ENCODE data around the gene ZNF319. TPM values are rescaled to one million over a fixed set of nuclear protein-coding genes. Genes with fewer than 3 reads are reported as not detected.

Gene ZNF319
- total and polyA plus RNA-seq, 10 of the 15 experiments (the other 5 are each of a cell fraction or from before 2014, with no cell fraction given) = 0.29 to 7.4 (median 1.7) TPM

DNA sequence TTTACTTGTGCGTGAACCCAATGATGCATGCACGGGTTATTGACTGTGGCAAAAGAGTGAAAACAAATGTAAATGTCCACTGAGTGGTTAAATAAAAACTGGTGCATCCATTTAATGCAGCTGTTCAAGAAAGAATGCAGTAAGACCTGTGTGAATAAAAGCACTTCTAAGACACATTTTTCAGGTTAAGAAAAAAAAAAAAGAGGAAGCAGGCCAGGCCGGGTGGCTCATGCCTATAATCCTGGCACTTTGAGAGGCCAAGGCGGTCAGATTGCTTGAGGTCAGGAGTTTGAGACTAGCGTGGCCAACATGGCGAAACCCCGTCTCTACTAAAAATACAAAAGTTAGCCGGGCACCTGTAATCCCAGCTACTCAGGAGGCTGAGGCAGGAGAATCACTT lies 41.4 kb downstream of the ZNF319 start (continued):
- TF ChIP-seq, protein P1, sequence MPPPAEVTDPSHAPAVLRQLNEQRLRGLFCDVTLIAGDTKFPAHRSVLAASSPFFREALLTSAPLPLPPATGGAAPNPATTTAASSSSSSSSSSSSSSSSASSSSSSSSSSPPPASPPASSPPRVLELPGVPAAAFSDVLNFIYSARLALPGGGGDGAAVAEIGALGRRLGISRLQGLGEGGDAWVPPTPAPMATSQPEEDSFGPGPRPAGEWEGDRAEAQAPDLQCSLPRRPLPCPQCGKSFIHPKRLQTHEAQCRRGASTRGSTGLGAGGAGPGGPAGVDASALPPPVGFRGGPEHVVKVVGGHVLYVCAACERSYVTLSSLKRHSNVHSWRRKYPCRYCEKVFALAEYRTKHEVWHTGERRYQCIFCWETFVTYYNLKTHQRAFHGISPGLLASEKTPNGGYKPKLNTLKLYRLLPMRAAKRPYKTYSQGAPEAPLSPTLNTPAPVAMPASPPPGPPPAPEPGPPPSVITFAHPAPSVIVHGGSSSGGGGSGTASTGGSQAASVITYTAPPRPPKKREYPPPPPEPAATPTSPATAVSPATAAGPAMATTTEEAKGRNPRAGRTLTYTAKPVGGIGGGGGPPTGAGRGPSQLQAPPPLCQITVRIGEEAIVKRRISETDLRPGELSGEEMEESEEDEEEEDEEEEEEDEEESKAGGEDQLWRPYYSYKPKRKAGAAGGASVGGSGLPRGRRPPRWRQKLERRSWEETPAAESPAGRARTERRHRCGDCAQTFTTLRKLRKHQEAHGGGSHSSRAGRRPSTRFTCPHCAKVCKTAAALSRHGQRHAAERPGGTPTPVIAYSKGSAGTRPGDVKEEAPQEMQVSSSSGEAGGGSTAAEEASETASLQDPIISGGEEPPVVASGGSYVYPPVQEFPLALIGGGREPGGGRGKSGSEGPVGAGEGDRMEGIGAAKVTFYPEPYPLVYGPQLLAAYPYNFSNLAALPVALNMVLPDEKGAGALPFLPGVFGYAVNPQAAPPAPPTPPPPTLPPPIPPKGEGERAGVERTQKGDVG (CRISPR knock-in tag; IDR thresholded peaks at IDR 0.05) = no peak
- no peak for TF ChIP-seq CHD2 (IDR thresholded peaks at IDR 0.05; ENCODE audit: borderline replicate concordance, low read depth, low read length)
- no peak for TF ChIP-seq ZBED1 (IDR thresholded peaks at IDR 0.05; ENCODE audit: borderline replicate concordance)

DNA sequence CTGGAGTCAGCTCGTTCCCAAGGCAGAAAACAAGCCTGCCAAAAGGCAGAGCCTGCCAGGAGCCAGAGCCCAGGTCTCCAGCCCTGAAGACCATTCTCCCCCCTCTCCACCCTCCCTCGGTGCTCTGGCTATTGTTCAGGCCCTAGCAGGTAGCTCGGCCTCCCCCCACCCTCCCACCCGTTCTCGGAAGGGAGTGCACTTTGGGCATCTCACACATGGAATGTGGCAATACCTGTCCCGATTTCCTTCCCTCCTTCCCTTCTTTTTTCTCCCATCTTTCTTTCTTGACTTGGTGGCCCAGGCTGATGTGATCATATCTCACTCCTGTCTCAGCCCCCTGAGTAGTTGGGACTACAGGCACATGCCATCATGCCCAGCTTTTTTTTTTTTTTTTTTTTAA lies 41.9 kb downstream of the ZNF319 start:
- ChIA-PET RAD21 (ENCODE audit: unreplicated experiment) (interaction anchor here (0.6 kb wide), 1 partner anchor 47 kb away, joined by 3 read pairs; no protein-coding TSS in a partner anchor), POLR2A (no interaction called here), CTCF (no interaction called here), SMC1A (ENCODE audit: uncharacterized antibody, unreplicated experiment) (no interaction called here)
- intact Hi-C loops (cut with micrococcal nuclease; ENCODE audit: unreplicated experiment) (no loop called here), in situ Hi-C loops (cut with MboI) (no loop called here)
- H3K27ac ChIP-seq (ENCODE audit: control insufficient read depth, insufficient read depth) = no peak overlapping the region
- FAIRE-seq (no peak), ATAC-seq (no peak), DNase-seq (ENCODE audit: low read depth, low spot score) (no peak)
- H3K9me3 ChIP-seq (replicated peaks; ENCODE audit: control insufficient read depth, insufficient read depth, low read length) = no peaks in the 10 kb centered on the region
- no peaks in the 10 kb centered on the region for H3K36me3 ChIP-seq (ENCODE audit: control insufficient read depth in 2 of 2, insufficient read depth in 2 of 2, low read length in 1 of 2)
- no peak overlapping the region for H3K9ac ChIP-seq (ENCODE audit: control insufficient read depth, insufficient read depth, low read length)
- H3K4me3 ChIP-seq = no peak overlapping the region
- no peak overlapping the region for H2AFZ ChIP-seq (ENCODE audit: control insufficient read depth, low read depth, low read length)
- H3K4me1 ChIP-seq (ENCODE audit: control insufficient read depth, insufficient read depth, low read length) = 0 out of 2 replicates have a peak, but pooled peaks cover 2% of the 10 kb centered on the region
- no peak overlapping the region for H3K4me2 ChIP-seq (ENCODE audit: control insufficient read depth, insufficient read depth)
- no TSS peak for BruUV-seq (replicated peaks)
- no peaks in the 10 kb centered on the region for H3K27me3 ChIP-seq (replicated peaks in 1 of 2; ENCODE audit: control insufficient read depth in 2 of 2, insufficient read depth in 2 of 2, low read length in 1 of 2)
- TF ChIP-seq JUNB (IDR thresholded peaks at IDR 0.05) = no peak
- TF ChIP-seq ZNF384 (IDR thresholded peaks at IDR 0.05; ENCODE audit: borderline replicate concordance, low read depth, low read length) = no peak
- TF ChIP-seq, protein P2, sequence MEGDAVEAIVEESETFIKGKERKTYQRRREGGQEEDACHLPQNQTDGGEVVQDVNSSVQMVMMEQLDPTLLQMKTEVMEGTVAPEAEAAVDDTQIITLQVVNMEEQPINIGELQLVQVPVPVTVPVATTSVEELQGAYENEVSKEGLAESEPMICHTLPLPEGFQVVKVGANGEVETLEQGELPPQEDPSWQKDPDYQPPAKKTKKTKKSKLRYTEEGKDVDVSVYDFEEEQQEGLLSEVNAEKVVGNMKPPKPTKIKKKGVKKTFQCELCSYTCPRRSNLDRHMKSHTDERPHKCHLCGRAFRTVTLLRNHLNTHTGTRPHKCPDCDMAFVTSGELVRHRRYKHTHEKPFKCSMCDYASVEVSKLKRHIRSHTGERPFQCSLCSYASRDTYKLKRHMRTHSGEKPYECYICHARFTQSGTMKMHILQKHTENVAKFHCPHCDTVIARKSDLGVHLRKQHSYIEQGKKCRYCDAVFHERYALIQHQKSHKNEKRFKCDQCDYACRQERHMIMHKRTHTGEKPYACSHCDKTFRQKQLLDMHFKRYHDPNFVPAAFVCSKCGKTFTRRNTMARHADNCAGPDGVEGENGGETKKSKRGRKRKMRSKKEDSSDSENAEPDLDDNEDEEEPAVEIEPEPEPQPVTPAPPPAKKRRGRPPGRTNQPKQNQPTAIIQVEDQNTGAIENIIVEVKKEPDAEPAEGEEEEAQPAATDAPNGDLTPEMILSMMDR (IDR thresholded peaks at IDR 0.05 in 2 of 3, conservative IDR thresholded peaks at IDR 0.05 in 1 of 3; ENCODE audit: control insufficient read depth in 2 of 3, extremely low read depth in 1 of 3, insufficient read depth in 1 of 3, low read depth in 3 of 3, low read length in 3 of 3) = no peak
- TF ChIP-seq SMARCA5 (IDR thresholded peaks at IDR 0.05) = no peak
- TF ChIP-seq, protein P3, sequence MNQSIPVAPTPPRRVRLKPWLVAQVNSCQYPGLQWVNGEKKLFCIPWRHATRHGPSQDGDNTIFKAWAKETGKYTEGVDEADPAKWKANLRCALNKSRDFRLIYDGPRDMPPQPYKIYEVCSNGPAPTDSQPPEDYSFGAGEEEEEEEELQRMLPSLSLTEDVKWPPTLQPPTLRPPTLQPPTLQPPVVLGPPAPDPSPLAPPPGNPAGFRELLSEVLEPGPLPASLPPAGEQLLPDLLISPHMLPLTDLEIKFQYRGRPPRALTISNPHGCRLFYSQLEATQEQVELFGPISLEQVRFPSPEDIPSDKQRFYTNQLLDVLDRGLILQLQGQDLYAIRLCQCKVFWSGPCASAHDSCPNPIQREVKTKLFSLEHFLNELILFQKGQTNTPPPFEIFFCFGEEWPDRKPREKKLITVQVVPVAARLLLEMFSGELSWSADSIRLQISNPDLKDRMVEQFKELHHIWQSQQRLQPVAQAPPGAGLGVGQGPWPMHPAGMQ (IDR thresholded peaks at IDR 0.05; ENCODE audit: borderline replicate concordance) = no peak
- no peak for TF ChIP-seq CREB1 (IDR thresholded peaks at IDR 0.05; ENCODE audit: low read depth)
- no peak for TF ChIP-seq SPI1 (IDR thresholded peaks at IDR 0.05; ENCODE audit: borderline replicate concordance, insufficient read depth, low read depth, low read length)
- no peak for TF ChIP-seq GATAD2B (conservative IDR thresholded peaks at IDR 0.05; ENCODE audit: low read depth)
- no peak for TF ChIP-seq MEF2B (IDR thresholded peaks at IDR 0.05; ENCODE audit: partially characterized antibody, poor library complexity, severe bottlenecking)
- TF ChIP-seq FOS (IDR thresholded peaks at IDR 0.05; ENCODE audit: borderline replicate concordance, extremely low read depth, insufficient read length) = no peak
- no peak for TF ChIP-seq LARP7 (IDR thresholded peaks at IDR 0.05)
- TF ChIP-seq MEF2A (IDR thresholded peaks at IDR 0.05; ENCODE audit: insufficient read depth, low read depth, low read length) = no peak
- H4K20me1 ChIP-seq (ENCODE audit: control insufficient read depth, insufficient read depth) = no peaks in the 10 kb centered on the region
- 10% methylated on average over 4 of the region's 6 CpGs for WGBS (ENCODE audit: insufficient coverage, insufficient replicate concordance, low lambda C conversion rate, missing lambda C conversion rate)
- no peaks in the 10 kb centered on the region for H3K79me2 ChIP-seq (ENCODE audit: control insufficient read depth, insufficient read depth, low read length)

All from GM12878 (cell line).